Coronary artery (tissue), 2 donors: ENCODE data around the gene STT3B.
"Not testable (repeated sequence)": the region's sequence is repeated elsewhere in the genome, so short reads cannot be mapped to it uniquely, and the experiment has no call there.

Source experiments
- DNase-seq: peaks from one replicate; pipeline ENCODE4 v3.0.0-alpha.2; 2017; ENCODE audit warnings: low spot score
- H3K27ac ChIP-seq, 2 donors: fragments of 200-600 bp; sonication (generic); one replicate each; pipeline ENCODE4 v1.5.1; 2016 to 2019
- H3K4me3 ChIP-seq: fragments of 200-600 bp; sonication (generic); 2 replicates; pipeline ENCODE4 v1.5.1; 2016; ENCODE audit warnings: mild to moderate bottlenecking, moderate library complexity
- TF ChIP-seq, protein P1 (sequence below): fragments of 200-600 bp; sonication (generic); IDR thresholded peaks from one replicate; pipeline ENCODE4 v1.5.1; 2019; ENCODE audit warnings: antibody characterized with exemption

The STT3B gene

DNA sequence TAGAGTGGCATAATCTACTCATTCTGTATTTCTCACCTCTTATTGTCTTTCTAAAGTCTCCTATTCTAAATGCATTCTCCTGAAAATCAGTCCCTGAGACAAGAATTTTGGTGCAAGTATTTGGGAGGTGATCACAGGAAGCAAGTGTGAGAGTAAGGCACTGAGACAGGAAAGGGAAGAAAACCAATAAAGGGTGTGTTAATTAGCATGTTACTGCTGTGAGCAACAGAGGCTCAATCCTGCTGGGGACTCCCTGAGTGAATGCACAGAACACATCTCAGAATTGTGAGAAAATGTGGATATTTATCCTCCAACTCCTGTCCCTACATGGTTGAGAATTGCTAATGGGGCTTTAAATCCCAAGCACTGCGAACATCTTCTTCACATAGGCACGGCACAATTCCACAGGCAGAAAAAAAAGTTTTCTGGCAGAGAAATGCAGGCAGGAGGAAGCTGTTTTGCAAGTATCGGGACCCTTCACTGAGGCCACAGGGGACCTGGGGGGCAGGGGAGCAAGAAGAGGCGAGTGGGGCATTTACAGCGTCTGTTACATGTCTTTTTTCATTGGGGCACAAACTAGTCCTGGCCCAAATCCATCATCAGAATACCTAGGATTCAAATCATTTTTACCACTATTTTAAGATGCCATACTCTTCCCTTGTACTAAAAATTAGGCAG lies 27.2 kb upstream of the STT3B start:
- no peak overlapping the region for H3K27ac ChIP-seq
- no peak for DNase-seq
- no peak overlapping the region for H3K4me3 ChIP-seq
- TF ChIP-seq, protein P1, sequence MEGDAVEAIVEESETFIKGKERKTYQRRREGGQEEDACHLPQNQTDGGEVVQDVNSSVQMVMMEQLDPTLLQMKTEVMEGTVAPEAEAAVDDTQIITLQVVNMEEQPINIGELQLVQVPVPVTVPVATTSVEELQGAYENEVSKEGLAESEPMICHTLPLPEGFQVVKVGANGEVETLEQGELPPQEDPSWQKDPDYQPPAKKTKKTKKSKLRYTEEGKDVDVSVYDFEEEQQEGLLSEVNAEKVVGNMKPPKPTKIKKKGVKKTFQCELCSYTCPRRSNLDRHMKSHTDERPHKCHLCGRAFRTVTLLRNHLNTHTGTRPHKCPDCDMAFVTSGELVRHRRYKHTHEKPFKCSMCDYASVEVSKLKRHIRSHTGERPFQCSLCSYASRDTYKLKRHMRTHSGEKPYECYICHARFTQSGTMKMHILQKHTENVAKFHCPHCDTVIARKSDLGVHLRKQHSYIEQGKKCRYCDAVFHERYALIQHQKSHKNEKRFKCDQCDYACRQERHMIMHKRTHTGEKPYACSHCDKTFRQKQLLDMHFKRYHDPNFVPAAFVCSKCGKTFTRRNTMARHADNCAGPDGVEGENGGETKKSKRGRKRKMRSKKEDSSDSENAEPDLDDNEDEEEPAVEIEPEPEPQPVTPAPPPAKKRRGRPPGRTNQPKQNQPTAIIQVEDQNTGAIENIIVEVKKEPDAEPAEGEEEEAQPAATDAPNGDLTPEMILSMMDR, result no peak

DNA sequence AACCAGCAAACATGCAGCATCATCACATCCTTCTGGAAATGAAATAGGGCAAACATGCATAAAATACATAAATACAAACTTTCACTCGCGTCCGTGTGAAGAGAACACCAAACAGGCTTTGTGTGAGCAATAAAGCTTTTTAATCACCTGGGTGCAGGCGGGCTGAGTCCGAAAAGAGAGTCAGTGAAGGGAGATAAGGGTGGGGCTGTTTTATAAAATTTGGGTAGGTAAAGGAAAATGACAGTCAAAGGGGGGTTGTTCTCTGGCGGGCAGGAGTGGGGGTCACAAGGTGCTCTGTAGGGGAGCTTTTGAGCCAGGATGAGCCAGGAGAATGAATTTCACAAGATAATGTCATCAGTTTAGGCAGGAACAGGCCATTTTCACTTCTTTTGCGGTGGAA lies 26.2 kb upstream of the STT3B start:
- not testable (repeated sequence) for H3K4me3 ChIP-seq, H3K27ac ChIP-seq, DNase-seq

DNA sequence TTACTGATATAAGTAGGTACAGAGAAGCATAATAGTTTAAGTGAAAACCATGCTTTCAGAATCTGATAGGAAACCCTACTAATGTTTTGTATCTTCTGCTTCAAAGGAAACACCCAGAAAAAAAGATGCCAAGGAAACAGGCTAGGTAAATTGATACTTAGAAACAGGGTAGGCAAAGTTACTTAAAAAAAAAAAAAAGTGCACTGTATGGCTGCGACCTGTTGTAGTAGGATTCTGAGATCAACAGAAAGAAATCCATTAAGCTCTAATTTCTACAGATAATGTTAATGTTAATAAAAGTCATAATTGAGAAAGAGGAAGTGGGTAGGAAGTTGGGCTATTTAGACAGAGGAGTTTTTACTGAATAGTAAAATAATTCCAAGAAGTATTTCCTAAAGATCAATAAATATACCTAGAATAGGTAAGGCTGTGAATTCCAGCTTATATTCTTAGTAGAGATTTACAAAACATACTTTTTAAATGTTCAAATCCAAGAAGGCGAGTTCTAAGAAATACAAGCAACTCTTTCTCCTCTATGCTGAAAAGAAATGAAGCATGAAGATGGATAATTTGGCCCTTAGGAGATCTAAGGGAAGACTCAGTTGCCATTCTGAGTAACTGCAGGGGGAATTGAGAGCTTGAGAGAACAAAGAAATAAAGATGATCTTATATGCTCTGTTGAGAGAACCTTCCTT lies 24.1 kb upstream of the STT3B start:
- TF ChIP-seq, protein P1, result no peak
- Histone ChIP-seq H3K4me3 (no peak overlapping the region), H3K27ac (no peak overlapping the region)
- DNase-seq, result no peak

DNA sequence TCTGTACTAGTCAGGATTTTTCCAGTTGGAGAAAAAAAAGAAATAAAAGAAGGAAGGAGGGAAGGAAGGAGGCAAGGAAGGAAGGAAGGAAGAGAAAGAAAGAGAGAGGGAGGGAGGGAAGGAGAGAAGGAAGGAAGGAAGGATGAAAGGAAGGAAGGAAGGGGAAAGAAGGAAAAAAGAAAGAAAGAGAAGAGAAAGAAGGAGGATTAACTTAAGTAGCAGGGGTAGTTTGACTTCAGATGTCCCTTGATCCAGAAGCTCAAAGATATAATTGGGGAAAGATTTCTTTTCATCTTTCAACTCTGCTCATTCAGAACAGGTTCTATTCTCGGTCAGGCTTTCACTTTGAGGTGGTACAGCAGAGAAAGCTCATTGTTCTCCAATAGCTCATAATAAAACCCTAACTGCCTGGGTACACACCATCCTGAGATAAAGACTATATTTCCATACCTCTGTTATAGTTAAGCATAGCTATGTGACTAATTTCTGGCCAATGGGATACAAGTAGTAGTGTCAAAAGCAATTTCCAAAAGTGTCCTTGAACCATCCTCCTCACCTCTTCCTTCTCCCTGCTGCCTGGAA lies 23.5 kb upstream of the STT3B start:
- H3K4me3 ChIP-seq, result no peak overlapping the region
- no peak for DNase-seq
- H3K27ac ChIP-seq, result no peak overlapping the region
- TF ChIP-seq, protein P1, result no peak

DNA sequence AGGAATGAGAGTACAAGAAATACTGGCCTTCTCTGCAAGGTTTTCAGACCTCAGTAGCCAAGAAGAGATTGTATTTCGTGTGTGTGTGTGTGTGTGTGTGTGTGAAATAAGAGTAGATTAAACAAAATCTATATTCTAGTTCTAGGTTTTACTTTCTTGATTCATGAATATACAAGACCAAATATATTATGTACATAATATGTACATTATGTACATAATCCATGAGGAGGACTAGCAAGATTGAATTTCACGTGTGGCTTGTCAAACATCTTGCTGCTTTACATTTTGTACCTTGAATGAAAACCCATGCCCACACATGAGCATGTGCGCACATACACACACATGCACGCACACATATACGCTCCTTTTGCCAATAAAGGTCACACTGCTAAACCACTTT lies 18.2 kb upstream of the STT3B start:
- TF ChIP-seq, protein P1, result no peak
- no peak overlapping the region for H3K4me3 ChIP-seq
- no peak overlapping the region for H3K27ac ChIP-seq
- no peak for DNase-seq

DNA sequence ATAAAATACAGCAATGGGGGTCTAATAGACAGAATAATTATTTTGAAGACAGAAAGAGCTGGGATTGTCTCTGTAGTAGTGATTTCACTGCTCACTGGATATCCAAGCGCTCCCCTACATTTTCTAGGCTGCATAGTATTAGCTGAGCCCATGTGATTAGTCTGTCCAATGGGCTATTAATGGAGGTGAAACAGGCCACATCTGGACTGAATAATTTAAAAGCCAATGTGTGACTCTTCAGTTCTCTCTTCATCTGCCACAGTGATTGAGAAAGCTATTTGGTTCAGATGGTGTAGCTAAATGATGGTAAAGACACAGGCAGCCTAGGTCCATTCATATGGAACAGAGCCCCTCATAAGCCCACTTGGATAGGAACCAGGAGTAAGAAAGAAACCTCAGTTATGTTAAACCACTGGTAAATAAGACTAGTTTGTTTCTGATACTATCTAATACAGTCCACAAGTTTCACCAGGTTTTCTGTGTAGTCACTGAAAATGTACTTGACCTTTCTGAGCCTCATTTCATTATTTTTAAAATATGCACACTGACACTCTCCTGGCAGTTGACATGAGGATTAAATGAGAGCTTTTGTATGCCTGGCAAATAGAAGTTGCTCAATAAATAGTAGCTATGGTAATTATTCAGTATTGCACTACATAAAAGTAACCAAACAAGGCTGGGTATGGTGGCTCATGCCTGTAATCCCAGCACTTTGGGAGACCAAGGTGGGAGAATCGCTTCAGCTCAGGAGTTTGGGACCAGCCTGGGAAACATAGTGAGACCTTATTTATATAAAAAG lies 17.0 kb upstream of the STT3B start:
- H3K4me3 ChIP-seq, result no peak overlapping the region
- no peak overlapping the region for H3K27ac ChIP-seq
- DNase-seq, result no peak
- TF ChIP-seq, protein P1, result no peak

DNA sequence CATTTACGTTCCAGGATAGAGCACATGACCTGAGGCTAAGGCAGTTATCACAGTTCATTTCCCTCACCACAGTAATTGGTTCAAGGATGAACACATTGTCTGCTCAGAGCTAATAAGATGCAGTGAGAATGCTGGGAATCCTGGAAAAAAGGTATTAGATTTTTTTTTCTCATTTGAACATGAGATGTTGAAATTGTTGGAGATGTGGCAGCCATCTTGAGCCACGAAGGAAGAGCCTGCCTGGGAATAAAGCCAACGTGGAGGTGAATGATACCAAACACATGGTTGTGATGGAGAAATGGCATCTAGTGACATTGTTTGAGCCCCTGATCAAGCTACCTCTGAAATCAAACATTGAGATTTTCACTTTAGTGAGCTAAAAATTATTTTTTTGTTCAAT lies 16.0 kb upstream of the STT3B start:
- no peak for DNase-seq
- no peak overlapping the region for H3K27ac ChIP-seq
- TF ChIP-seq, protein P1, result no peak
- H3K4me3 ChIP-seq, result no peak overlapping the region
